ENCODE measurements around the gene GRIN3A.

DNA sequence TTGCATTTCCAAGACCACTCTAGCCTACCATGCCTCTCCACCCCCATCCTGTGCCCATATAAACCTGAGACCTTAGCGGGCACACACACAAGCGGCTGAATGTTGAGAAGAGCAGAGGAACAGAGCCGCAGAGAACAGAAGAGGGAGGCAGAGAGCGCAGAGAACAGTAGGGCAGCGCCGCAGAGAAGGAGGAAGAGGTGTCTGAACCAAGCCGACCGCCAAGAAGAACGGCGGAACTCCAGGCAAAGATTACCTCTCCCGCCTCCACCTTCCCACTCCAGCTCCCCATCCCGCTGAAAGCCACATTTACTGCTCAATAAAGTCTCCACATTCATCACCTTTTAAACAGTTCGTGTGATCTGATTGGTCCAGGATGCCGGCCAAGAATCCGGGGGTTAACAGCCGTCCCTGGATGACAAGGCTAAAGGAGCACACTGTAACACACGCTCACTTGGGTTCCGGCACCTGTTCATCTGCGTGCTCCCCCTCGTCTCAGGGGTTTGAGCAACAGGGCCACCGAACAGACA lies 33.2 kb downstream of the GRIN3A start:
- TF ChIP-seq, protein P1, sequence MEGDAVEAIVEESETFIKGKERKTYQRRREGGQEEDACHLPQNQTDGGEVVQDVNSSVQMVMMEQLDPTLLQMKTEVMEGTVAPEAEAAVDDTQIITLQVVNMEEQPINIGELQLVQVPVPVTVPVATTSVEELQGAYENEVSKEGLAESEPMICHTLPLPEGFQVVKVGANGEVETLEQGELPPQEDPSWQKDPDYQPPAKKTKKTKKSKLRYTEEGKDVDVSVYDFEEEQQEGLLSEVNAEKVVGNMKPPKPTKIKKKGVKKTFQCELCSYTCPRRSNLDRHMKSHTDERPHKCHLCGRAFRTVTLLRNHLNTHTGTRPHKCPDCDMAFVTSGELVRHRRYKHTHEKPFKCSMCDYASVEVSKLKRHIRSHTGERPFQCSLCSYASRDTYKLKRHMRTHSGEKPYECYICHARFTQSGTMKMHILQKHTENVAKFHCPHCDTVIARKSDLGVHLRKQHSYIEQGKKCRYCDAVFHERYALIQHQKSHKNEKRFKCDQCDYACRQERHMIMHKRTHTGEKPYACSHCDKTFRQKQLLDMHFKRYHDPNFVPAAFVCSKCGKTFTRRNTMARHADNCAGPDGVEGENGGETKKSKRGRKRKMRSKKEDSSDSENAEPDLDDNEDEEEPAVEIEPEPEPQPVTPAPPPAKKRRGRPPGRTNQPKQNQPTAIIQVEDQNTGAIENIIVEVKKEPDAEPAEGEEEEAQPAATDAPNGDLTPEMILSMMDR (conservative IDR thresholded peaks at IDR 0.05; ENCODE audit: low read depth, low read length): no peak
- no peak for TF ChIP-seq POLR2A (IDR thresholded peaks at IDR 0.05; ENCODE audit: low read depth, low read length)
- no peak for TF ChIP-seq RFX5 (IDR thresholded peaks at IDR 0.05; ENCODE audit: low read depth, low read length)
- TF ChIP-seq, protein P2, sequence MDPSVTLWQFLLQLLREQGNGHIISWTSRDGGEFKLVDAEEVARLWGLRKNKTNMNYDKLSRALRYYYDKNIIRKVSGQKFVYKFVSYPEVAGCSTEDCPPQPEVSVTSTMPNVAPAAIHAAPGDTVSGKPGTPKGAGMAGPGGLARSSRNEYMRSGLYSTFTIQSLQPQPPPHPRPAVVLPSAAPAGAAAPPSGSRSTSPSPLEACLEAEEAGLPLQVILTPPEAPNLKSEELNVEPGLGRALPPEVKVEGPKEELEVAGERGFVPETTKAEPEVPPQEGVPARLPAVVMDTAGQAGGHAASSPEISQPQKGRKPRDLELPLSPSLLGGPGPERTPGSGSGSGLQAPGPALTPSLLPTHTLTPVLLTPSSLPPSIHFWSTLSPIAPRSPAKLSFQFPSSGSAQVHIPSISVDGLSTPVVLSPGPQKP (IDR thresholded peaks at IDR 0.05; ENCODE audit: borderline replicate concordance, low read depth, low read length): no peak
- no peak for TF ChIP-seq CEBPB (IDR thresholded peaks at IDR 0.05; ENCODE audit: low read depth, low read length)
- no peak for TF ChIP-seq BHLHE40 (IDR thresholded peaks at IDR 0.05; ENCODE audit: low read depth, low read length)
- no peak for TF ChIP-seq MXI1 (IDR thresholded peaks at IDR 0.05; ENCODE audit: borderline replicate concordance, low read depth, low read length)
- no peak for TF ChIP-seq FOS (IDR thresholded peaks at IDR 0.05; ENCODE audit: low read depth, low read length)
